Activated CD4-positive, CD25-positive, alpha-beta regulatory T cell treated with anti-CD3 and anti-CD28 coated beads, Interleukin-2, amount 50 U/mL, for 16 hours (primary cell): Measurements from ENCODE around the gene ANKRD61.
"Not testable (repeated sequence)": the region's sequence is repeated elsewhere in the genome, so short reads cannot be mapped to it uniquely, and the experiment has no call there.

Experiments
- DNase-seq: peaks from one replicate; pipeline ENCODE4 v3.0.0-alpha.2; 2020; ENCODE audit warnings: low read depth, low spot score

Gene ANKRD61

DNA sequence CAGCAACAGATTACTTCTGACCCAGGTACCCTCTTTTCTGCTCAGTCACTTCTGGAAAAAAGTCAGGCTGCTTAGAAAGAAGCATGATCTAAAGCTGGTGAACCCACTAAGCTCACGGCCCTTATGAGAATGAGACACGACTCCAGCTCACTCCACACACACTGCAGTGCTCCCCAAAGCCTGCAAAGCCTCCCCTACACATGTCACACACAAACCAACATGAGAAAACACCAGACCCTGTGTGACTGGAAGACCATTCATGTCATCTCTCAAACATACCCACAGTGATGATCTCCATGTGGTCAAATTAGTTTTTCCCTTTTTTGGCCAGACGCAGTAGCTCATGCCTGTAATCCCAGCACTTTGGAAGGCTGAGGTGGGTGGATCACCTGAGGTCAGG is 391 bp downstream of the ANKRD61 start:
- DNase-seq: no peak

DNA sequence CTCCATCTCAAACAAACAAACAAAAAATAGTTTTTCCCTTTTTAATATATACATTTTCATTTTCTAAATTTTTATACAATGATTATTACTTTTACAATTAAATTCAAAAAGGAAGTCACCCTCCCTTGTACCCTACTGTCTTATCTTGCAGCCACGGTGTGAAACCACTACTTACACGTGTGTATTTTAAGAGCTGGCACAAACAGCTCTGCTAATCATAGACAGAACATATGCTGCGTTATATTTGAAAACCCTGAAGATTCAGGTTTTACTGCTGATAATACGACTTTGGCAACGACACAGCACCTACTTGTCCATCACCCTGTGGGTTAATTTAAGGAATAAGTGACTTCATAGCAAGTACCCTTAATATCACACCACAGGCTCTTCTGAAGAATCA is 991 bp downstream of the ANKRD61 start:
- no peak for DNase-seq

DNA sequence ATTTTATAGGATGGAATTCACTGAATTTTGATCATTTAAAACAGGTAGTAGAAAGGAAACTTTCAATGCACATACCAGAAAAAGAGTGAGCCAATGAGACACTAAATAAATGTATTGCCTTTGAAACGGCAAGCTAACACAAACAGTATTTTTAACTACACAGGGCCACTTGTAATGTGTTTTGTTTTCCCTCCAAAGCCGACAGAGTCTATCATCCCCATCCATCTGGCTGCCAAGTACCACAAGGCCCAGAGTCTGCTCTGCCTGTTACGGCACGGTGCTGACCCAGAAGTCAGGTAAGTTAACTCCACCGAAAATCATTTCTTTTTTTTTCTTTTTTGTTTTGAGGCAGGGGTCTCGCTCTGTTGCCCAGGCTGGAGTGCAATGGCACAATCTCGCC is 1.5 kb downstream of the ANKRD61 start:
- no peak for DNase-seq

DNA sequence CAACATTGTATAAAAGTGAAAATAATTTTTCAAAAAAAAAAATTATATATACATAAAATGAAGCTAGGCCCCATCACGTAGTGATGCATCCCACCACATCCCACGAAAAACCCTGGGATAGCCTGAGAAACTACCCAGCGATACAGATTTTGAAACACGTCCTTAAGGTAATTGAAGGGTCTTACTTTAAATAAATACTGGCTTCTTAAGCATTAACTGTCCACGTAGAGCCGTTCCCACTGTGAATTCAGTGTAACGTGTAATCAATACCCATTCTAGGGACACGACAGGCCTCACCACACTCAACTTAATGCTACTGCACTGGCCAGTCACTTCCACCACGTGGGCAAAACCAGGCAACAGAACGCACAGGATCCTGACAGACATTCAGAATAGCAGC is 4.0 kb downstream of the ANKRD61 start:
- DNase-seq: no peak

DNA sequence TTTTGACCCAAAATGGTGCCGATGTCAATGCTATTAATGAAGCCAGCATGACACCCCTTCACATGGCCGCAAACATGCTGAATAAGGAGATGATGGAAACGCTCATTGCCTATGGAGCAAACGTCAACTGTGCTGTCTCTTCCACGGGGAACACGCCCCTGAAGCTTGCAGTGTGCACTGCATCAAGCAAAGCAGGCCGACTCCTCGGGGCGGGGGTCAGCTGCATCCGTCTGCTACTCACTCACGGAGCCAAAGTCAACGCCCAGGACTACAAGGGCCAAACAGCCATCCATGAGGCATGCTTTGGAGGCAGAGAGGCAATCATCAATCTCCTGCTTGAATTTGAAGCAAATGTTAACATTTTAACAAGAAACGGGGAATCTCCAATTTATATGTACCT is 4.5 kb downstream of the ANKRD61 start:
- no peak for DNase-seq

DNA sequence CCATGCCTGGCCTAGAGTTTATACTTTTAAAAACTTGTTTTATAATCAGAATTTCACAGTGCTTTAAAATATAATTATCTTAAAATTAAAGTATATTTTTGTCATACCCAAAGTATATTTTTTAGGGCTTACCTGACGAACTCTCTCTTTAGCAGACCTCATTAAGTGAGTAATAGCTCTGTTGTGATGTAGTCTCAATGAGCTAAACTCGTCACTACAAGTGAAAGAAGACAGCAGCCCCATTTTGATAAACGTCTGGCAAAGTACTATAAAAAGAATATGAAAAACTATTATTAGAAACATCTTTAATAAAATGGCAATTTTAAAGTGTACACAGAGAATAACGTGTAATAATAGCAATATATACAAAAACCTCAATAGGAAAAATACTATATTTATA is 18.6 kb downstream of the ANKRD61 start:
- no peak for DNase-seq

DNA sequence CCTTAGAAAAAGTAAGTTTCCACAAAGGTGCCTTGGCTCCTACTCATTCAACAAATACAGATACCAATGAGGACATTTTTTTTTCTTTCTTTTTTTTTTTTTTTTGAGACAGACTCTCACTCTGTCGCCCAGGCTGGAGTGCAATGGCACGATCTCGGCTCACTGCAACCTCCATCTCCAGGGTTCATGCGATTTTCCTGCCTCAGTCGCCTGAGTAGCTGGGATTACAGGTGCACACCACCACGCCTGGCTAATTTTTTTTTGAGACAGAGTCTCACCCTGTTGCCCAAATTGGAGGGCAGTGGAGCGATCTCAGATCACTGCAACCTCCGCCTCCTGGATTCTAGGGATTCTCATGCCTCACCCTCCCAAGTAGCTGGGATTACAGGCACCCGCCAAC is 20.0 kb downstream of the ANKRD61 start:
- not testable (repeated sequence) for DNase-seq

DNA sequence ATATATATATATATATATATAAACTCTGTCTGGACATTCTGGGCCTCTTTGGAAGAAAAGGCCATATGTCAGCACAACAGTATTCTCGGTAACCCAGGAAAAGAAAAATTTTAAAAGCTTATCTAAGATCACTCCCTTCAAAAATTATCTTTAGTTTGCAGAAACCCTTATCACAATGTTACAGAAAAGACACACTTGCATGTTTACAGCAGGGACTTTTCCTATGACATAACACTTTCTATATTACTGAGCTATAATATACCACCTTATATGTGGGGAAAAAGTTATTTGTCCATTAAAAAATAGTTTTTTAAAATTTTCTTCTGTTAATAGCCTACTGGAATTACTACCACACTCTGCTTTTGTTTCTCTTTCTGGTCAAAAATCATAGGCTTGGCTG is 25.4 kb downstream of the ANKRD61 start:
- no peak for DNase-seq

DNA sequence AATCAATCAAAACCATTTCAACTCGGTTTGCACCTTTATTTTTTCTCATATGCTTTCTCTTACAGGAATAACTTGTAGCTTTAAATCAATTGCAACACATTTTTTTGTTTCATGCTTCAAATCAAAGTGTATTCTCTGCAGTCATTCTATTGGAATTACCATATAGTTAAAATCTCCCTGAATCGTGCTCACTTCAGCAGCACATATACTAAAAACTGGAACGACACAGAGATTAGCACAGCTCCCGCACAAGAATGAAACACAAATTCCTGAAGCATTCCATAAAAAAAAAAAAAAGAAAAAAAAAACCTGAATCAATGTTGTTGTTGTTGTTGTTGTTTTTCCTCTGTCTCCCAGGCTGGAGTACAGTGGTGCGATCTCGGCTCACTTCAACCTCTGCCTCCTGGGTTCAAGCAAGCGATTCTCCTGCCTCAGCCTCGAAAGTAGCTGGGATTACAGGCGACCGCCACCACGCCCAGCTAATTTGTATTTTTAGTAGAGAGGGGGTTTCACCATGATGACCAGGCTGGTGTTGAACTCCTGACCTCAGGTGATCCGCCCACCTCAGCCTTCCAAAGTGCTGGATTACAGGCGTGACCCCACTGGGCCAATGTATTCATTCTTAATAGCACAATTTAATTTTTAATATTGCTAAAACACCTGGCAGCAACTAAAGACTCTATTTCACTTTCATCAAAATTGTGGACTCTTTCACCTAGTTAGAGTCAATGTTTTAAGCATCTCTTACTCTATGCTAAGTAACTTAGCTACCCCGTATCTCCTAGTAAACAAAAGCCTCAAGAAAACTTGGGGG is 26.3 kb downstream of the ANKRD61 start:
- no peak for DNase-seq

DNA sequence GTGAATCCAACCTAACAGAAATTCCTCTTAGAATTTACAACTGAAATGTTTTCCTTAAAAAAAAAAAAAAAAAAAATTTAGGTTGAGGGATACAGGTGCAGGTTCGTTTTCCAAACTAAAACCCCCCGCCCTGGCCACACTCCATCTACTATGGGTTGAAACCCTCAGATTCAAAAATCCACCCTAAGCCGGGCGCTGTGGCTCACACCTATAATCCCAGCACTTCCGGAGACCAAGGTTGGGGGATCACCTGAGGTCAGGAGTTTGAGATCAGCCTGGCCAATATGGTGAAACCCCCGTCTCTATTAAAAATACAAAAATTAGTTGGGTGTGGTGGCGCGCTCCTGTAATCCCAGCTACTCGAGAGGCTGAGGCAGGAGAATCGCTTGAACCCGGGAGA is 28.8 kb downstream of the ANKRD61 start:
- DNase-seq: not testable (repeated sequence)

DNA sequence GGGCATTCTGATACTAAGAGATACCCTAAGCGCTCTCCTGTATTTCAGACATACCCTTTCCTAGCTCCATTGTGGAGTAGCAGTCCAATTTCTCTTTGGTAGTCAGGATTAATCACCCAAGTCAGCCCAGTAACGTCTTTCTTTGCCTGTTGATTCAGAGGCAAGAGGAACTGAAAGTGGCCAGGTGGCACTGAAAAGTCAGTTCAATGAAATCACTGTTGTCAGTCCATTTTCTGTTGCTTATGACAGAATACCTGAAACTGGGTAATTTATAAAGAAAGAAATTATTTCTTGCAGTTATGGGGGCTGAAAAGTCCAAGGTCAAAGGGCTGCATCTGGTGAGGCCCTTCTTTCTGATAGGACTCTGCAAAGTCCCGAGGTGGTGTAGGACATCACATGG is 40.2 kb downstream of the ANKRD61 start:
- no peak for DNase-seq

DNA sequence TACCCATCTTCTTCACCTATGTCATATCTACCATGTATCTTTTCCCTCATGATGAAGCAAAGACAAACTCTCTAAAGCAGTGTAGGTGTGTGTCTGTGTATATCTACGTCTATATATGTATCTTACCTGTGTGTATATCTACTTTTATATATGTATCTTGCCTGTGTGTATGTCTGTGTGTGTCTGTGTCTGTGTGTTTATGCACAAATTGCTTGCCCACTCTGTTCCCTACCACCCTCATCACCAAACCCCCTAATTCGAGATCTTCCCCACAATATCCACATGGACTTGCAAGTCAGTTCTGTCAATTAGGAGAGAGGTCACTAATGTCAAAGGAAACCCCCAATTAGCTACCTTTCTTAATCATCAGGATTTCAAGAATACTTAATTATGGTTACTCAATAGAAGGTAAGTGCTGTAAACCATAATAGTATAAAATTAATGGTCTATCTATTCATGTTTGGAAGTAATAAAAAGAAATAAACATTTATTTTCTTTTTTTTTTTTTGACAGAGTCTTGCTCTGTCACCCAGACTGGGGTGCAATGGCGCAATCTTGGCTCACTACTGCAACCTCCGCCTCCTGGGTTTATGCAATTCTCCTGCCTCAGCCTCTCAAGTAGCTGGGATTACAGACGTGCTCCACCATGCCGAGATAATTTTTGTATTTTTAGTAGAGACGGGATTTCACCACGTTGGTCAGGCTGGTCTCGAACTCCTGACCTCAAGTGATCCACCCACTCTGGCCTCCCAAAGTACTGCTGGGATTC is 43.6 kb downstream of the ANKRD61 start:
- DNase-seq: no peak

DNA sequence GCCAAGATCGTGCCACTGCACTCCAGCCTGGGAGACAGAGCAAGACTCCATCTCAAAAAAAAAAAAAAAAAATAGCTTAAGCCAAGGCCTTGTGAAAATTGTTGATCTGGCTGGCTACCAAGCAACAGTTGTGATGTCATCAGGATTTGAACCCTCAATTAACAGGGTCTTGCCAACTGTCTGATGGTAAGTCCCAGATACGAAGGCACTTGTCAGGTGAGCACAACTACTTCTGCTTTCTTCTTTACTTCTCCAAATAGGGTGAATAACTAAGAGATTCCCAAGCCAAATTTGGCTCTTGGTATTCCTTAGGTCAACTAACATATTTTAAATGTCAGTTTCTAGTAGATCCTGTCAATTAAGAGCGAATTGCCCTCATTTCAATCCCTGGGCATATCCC is 47.4 kb downstream of the ANKRD61 start:
- DNase-seq: no peak

DNA sequence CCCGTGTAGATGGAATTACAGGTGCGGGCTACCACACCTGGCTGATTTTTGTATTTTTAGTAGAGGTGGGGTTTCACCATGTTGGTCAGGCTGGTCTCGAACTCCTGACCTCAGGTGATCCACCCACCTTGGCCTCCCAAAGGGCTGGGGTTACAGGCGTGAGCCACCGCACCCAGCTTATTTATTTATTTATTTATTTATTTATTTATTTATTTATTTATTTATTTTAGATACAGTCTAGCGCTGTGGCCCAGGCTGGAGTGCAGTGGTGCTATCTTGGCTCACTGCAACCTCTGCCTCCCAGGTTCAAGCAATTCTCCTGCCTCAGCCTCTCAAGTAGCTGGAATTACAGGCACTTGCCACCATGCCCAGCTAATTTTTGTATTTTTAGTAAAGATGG is 51.9 kb downstream of the ANKRD61 start:
- not testable (repeated sequence) for DNase-seq
